ENCODE measurements around the gene CLUH. TPM values are rescaled to one million over a fixed set of nuclear protein-coding genes. Genes with fewer than 3 reads are reported as not detected.

Gene CLUH
- total RNA-seq, 1 donor from 2014 or later, result 87.4 TPM

- no peak for DNase-seq (ENCODE audit: low spot score)
These were observed 6.8 kb upstream of the CLUH start for GRCh38 chr17:2718150-2718938.

DNA sequence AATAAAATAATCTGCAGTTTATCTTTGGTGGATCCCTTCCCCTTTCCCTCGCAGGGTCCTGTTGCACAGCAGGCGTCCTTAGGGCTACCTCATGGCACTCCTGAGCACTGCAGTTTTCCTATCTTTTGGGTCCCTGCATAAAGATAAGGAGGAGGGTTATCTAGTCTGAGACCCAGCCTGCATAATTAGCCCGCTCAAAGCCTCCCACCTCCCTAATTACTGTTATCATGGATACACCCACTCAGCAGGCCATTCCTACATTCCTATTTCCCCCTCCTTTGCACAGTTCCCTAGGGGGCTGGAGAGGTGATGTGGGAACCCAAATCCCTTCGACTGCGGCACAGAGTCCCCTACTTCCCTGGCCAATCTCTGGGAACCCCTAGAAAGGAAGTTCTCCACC, 5.1 kb upstream of the CLUH start:
- no peak for DNase-seq (ENCODE audit: low spot score)

GRCh38 chr17:2713881-2714280, 2.3 kb upstream of the CLUH start:
- no peak for DNase-seq (ENCODE audit: low spot score)

DNA sequence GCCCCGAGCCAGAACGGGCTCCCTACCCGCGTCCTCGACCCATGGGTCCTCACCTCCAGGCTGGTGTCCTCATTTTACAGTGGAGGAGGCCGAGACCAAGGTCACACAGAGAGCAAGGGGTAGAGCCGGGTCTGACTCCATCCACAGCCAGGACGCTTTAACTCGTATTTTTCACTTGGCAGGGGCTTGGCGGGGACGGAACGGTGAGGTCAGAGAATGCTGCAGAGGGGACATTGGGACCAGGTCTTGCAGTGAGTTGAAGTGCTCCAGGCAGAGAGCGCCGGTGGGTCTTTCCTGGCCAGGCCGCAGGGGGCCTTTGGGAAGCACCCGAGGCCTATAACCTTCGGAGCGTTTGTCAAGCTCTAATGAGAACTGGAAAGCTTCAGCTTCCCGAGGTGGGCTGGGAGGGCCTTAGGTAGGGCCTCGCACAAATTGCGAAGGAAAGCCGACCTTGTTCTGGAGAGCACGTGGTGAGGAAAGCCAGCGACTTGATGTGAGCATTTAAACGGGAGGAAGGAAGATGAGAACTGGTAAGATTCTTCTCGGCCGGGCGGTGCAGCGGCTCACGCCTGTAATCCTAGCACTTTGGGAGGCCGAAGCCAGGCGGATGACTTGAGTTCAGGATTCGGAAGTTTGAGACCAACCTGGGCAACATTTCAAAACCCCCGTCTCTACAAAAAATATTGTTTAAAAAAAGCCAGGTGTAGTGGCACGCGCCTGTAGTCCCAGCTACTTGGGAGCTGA, 908 bp upstream of the CLUH start:
- DNase-seq (ENCODE audit: low spot score), result no peak

DNA sequence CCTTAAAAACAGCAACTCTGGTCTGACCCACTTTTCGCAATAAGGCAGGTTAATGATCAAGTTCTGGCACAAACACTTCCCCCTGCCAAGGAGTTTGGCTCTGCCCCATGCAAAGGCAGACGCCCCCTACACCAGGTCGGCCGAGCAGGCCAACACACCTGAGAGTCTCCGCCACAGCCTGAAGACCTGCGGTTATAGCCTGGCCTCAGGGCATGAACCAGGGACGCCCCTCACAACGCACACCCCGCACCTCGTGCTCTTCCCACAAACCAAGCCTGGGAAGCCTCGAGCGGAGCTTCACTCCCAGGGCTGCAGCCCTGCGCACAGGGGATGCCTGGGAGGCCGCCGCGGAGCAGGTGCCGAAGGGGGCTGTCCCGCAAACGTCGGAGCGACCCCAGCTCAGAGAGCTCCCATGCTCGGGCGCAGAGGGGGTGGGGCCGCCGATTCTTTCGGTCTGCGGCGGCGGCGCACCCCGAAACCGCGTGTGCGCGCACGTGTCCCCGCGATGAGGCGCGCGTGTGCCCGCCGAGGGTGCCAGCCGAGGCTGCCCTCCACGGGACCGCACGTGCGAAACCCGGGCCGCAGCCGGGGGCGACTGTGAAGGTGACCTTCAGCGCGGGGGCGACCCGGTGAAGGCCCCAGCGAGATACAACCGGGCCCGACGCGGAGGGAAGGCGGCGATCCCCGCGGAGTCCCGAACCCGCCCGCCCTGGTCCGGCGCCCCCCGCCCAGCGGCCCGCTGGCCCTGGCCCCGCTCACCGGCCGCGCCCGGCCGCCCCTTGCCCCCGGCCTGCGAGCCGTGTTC, 559 bp downstream of the CLUH start:
- DNase-seq (ENCODE audit: low spot score), result no peak

GRCh38 chr17:2710071-2710802, 1.3 kb downstream of the CLUH start:
- DNase-seq (ENCODE audit: low spot score), result no peak

- peak; percentile 57 for DNase-seq (ENCODE audit: low spot score)
These were observed 2.3 kb downstream of the CLUH start for GRCh38 chr17:2709183-2709661.

GRCh38 chr17:2708585-2709182, 2.9 kb downstream of the CLUH start:
- no peak for DNase-seq (ENCODE audit: low spot score)

- no peak for DNase-seq (ENCODE audit: low spot score)
These were observed 3.6 kb downstream of the CLUH start for GRCh38 chr17:2707721-2708584.

- no peak for DNase-seq (ENCODE audit: low spot score)
These were observed 4.6 kb downstream of the CLUH start for GRCh38 chr17:2706911-2707510.

DNA sequence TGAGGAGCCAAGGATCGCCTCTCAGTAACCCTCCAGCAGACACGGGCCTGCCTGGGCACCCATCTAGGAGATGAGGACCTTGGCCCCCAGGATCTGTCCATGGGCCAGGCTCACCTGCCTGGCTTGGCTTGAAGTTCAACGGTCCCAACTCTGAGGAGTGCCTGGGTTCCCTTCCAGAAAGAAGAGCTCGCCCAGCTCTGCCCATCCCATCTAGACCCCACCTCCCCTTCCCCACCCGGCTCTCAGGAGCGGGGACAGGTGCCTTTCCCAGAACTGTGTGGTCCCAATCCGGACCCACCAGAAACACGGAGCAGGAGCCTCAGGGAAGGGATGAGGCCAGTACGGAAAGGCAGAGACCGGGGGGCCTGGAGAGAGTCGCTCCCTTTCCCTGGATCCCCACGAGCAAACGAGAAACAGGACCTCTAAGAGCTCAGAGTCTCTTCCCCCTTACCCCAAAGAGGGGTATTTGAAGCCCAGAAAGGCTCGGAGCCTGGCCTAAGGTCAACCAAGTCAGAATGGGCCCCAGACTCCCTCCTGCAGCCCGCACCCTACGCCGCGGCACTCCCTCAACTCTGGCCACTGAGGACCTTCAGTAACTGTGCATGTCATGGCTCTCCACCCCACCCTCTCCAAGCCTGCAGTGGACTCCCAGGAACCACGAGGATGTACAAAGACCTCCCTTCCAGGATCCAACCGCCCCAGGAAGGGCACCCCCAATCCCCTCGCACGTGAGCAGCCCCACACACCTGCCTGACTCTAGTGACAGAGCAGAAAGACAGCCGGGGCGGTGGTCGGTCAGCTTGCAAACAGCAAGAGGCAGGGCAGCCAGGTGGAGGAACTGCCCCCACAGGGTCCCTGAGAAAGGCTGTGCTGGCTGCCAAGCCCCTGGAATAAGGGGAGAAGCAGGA, 5.4 kb downstream of the CLUH start:
- no peak for DNase-seq (ENCODE audit: low spot score)

GRCh38 chr17:2705263-2705662, 6.3 kb downstream of the CLUH start:
- no peak for DNase-seq (ENCODE audit: low spot score)

GRCh38 chr17:2704890-2705248, 6.7 kb downstream of the CLUH start:
- DNase-seq (ENCODE audit: low spot score), result no peak

DNA sequence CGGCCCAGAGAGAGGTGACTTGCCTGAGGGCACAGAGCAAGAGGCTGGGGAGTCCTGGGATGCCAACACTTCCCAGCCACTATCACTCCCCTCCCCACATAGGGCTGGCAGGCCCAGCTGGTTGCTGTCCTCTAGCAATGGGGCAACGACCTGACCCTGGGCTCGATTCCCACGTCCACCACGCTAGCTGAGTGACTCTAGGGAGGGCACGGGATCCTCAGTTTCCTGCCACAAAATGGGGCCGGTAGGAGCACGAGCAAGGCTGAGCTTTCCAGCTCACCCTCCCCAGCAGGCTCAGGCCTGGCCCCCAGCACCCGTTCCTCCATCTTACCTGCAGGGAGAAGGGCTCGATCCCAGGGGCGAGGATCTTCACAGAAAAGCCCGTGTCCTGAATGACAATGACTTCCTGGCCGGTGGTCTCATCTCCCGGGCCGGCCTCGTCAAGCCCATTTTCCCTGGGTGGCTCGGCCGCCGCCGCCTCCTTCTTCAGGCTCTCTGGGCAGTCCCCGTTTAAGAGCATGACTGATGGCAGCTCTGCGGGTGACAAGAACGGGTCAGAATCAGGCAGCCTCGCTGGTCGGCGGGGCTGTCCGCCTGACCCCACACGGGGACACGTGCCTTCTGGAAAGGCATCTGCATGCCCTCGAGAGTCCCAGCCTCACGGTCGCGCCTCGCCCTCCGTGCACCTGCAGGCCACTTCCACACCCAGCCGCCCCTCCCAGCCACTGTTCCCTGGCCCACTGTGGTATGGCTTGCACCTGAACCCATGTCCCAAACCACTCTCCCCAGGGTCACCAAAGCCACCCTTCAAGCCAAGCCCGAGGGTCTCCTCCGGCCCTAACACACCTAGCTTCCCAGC, 7.3 kb downstream of the CLUH start:
- no peak for DNase-seq (ENCODE audit: low spot score)

- no peak for DNase-seq (ENCODE audit: low spot score)
These were observed 8.0 kb downstream of the CLUH start for GRCh38 chr17:2703606-2704005.

GRCh38 chr17:2703181-2703580, 8.4 kb downstream of the CLUH start:
- DNase-seq (ENCODE audit: low spot score), result no peak

GRCh38 chr17:2701996-2702741, 9.4 kb downstream of the CLUH start:
- no peak for DNase-seq (ENCODE audit: low spot score)
